Measurements from ENCODE around the gene SKI. TPM values are rescaled to one million over a fixed set of nuclear protein-coding genes. Genes with fewer than 3 reads are reported as not detected.
A peak's percentile ranks its signal among the peaks of the same experiment; 100 is the strongest.

The SKI gene
- total RNA-seq, 1 donor from 2014 or later = 66.2 TPM

DNA sequence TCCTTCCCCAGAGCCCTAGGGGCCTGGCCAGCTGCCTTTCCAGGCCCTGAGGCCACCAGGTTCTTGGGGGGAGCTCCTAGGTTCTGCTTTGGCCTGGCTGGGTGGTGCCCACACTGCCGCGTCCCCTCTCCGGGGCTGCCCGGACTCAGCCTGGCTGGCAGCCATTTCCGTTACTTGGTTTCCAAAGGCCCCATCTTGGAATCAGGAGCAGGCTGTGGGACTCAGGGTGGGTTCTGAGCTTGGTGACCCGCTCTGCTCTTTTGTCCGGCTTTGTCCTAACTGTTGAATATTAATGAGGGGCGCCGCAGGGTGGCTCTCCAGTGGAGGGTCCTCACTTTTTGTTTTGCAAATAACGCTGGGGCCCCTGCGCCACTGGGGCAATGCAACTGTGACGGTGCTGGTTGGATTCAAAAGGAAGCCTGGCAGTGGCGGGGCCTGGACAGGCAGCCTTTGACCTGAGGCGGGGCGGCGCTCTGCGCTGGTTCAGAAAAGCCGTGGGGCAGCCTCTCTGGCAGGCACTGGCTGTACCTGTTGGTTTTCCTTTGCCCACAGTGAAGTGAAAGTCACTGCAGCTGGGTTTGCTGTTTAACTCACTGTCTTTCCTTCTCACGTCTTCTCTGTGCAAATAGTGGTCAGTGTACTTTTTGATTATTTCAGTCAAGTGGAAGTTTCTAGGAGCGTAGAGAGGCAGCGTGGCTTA, 20.2 kb downstream of the SKI start:
- Histone ChIP-seq H2AFZ (ENCODE audit: low read depth, low read length) (no peak overlapping the region), H3K27me3 (ENCODE audit: insufficient read depth, low read length) (no peaks in the 10 kb centered on the region), H3K79me2 (ENCODE audit: insufficient read depth, low read length) (peaks cover 99% of the 10 kb centered on the region), H3K36me3 (ENCODE audit: insufficient read depth, low read length) (no peaks in the 10 kb centered on the region), H3K27ac (ENCODE audit: low read depth, low read length) (no peak overlapping the region), H3K9ac (ENCODE audit: low read length) (peak overlapping the region; percentile 14), H3K4me2 (ENCODE audit: low read length) (peak overlapping the region; percentile 57), H3K4me1 (ENCODE audit: insufficient read depth, low read length) (peaks cover 41% of the 10 kb centered on the region), H3K4me3 (ENCODE audit: insufficient read depth, low read depth, low read length) (no peak overlapping the region), H4K20me1 (ENCODE audit: insufficient read depth, low read length) (peaks cover 99% of the 10 kb centered on the region), H3K9me3 (ENCODE audit: insufficient read depth, low read depth, low read length) (no peaks in the 10 kb centered on the region)
- Mint-ChIP-seq H3K4me1 (ENCODE audit: low read depth, unreplicated experiment) (peaks cover 26% of the 10 kb centered on the region), H3K27ac (ENCODE audit: unreplicated experiment) (no peak overlapping the region), H3K4me3 (ENCODE audit: unreplicated experiment) (peak overlapping the region; percentile 1), H3K36me3 (ENCODE audit: low read depth, unreplicated experiment) (peaks cover 6% of the 10 kb centered on the region), H3K9me3 (ENCODE audit: unreplicated experiment) (no peaks in the 10 kb centered on the region), H3K27me3 (ENCODE audit: low read depth, unreplicated experiment) (no peaks in the 10 kb centered on the region)
- FAIRE-seq = no peak
- no peak for DNase-seq (ENCODE audit: low read depth)
- TF ChIP-seq EZH2 (IDR thresholded peaks at IDR 0.05; ENCODE audit: insufficient read depth, low read length) (no peak), CTCF (IDR thresholded peaks at IDR 0.05; ENCODE audit: insufficient read depth, low read depth, low read length) (no peak)

DNA sequence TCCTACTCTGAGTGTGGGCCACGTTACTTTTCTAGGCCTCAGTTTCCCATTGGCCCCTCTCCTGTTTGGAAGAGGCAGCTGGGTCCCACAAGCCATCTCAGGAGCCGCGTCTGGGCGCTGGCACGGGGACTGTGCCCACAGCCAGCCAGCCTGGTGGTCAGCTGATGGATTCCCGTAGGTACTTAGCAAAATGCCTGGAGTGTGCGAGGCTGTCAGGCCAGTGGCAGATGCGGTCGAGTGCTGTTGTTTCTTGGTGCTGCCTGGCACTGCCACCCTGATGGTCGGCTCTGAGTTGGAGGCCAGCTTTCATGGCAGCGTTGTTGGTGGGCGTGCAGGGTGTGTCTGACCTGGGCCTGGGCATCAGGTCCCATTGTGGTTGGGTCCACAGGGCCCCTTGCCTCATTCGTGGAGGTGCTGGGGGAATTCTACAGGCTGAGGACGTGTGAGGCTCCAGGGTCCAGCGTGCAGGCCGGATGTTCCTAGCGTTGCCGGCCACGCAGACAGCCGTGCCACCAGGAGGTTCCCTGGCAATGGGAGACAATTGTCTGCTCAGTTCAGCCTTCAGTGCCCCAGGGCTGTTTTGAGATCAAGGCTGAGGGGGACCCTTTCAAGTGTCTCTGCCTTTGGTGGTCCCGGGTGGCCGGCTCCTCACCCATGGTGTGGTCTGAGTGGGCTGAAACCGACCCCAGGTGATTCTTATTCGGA, 20.9 kb downstream of the SKI start:
- Histone ChIP-seq H4K20me1 (ENCODE audit: insufficient read depth, low read length) (peaks cover 99% of the 10 kb centered on the region), H3K9ac (ENCODE audit: low read length) (peak overlapping the region; percentile 14), H3K27me3 (ENCODE audit: insufficient read depth, low read length) (no peaks in the 10 kb centered on the region), H3K79me2 (ENCODE audit: insufficient read depth, low read length) (peaks cover 99% of the 10 kb centered on the region), H3K27ac (ENCODE audit: low read depth, low read length) (no peak overlapping the region), H3K4me1 (ENCODE audit: insufficient read depth, low read length) (peaks cover 38% of the 10 kb centered on the region), H3K9me3 (ENCODE audit: insufficient read depth, low read depth, low read length) (no peaks in the 10 kb centered on the region), H2AFZ (ENCODE audit: low read depth, low read length) (no peak overlapping the region), H3K36me3 (ENCODE audit: insufficient read depth, low read length) (no peaks in the 10 kb centered on the region), H3K4me3 (ENCODE audit: insufficient read depth, low read depth, low read length) (no peak overlapping the region), H3K4me2 (ENCODE audit: low read length) (peak overlapping the region; percentile 57)
- no peaks in the 10 kb centered on the region for H3K27me3 Mint-ChIP-seq (ENCODE audit: low read depth, unreplicated experiment)
- DNase-seq (ENCODE audit: low read depth) (no peak), FAIRE-seq (no peak)
- TF ChIP-seq EZH2 (IDR thresholded peaks at IDR 0.05; ENCODE audit: insufficient read depth, low read length) (no peak), CTCF (IDR thresholded peaks at IDR 0.05; ENCODE audit: insufficient read depth, low read depth, low read length) (no peak)
- peaks cover 8% of the 10 kb centered on the region for H3K36me3 Mint-ChIP-seq (ENCODE audit: low read depth, unreplicated experiment)
- H3K4me1 Mint-ChIP-seq (ENCODE audit: low read depth, unreplicated experiment) = peaks cover 20% of the 10 kb centered on the region
- H3K27ac Mint-ChIP-seq (ENCODE audit: unreplicated experiment) = peak overlapping the region; percentile 58
- H3K4me3 Mint-ChIP-seq (ENCODE audit: unreplicated experiment) = peak overlapping the region; percentile 1
- H3K9me3 Mint-ChIP-seq (ENCODE audit: unreplicated experiment) = no peaks in the 10 kb centered on the region

DNA sequence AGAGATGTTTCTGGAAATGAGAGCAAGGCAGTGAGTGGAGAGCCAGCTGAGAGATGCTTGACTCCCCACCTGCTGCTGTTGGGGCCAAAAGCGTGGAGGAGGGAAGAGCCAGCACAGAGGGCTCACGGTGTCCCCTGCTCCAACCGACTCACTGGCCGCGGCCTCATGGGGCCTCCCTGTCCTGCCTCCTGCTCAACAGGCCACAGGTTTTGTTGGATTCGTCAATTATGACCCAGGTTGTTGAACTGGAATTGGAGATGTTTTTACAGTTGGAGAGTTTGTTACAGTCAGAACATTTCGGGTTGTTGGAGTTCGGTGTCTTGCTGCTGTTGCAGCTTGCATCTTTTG, 21.4 kb downstream of the SKI start:
- peaks cover 20% of the 10 kb centered on the region for H3K4me1 Mint-ChIP-seq (ENCODE audit: low read depth, unreplicated experiment)
- Histone ChIP-seq H3K4me1 (ENCODE audit: insufficient read depth, low read length) (peaks cover 38% of the 10 kb centered on the region), H3K9me3 (ENCODE audit: insufficient read depth, low read depth, low read length) (no peaks in the 10 kb centered on the region), H3K27ac (ENCODE audit: low read depth, low read length) (no peak overlapping the region), H3K4me3 (ENCODE audit: insufficient read depth, low read depth, low read length) (no peak overlapping the region), H3K79me2 (ENCODE audit: insufficient read depth, low read length) (peaks cover 99% of the 10 kb centered on the region), H3K9ac (ENCODE audit: low read length) (no peak overlapping the region), H3K36me3 (ENCODE audit: insufficient read depth, low read length) (no peaks in the 10 kb centered on the region), H3K27me3 (ENCODE audit: insufficient read depth, low read length) (no peaks in the 10 kb centered on the region), H4K20me1 (ENCODE audit: insufficient read depth, low read length) (peaks cover 99% of the 10 kb centered on the region), H2AFZ (ENCODE audit: low read depth, low read length) (no peak overlapping the region), H3K4me2 (ENCODE audit: low read length) (no peak overlapping the region)
- DNase-seq (ENCODE audit: low read depth) (no peak), FAIRE-seq (no peak)
- no peak overlapping the region for H3K4me3 Mint-ChIP-seq (ENCODE audit: unreplicated experiment)
- no peaks in the 10 kb centered on the region for H3K27me3 Mint-ChIP-seq (ENCODE audit: low read depth, unreplicated experiment)
- H3K27ac Mint-ChIP-seq (ENCODE audit: unreplicated experiment) = peak overlapping the region; percentile 58
- H3K9me3 Mint-ChIP-seq (ENCODE audit: unreplicated experiment) = no peaks in the 10 kb centered on the region
- H3K36me3 Mint-ChIP-seq (ENCODE audit: low read depth, unreplicated experiment) = peaks cover 12% of the 10 kb centered on the region
- TF ChIP-seq CTCF (IDR thresholded peaks at IDR 0.05; ENCODE audit: insufficient read depth, low read depth, low read length) (no peak), EZH2 (IDR thresholded peaks at IDR 0.05; ENCODE audit: insufficient read depth, low read length) (no peak)

Data from astrocyte (in vitro differentiated cells and primary cell).